Rectal smooth muscle tissue (tissue), 1 donor: ENCODE measurements around the gene PCNT.

ENCODE experiments used
- H3K27ac ChIP-seq: one replicate; pipeline ENCODE4 v1.7.0; 2013; ENCODE audit warnings: low read depth, low read length, inconsistent platforms
- H3K27me3 ChIP-seq: one replicate; pipeline ENCODE4 v1.7.0; 2013; ENCODE audit warnings: low read length; ENCODE audit not compliant: control insufficient read depth, insufficient read depth
- H3K36me3 ChIP-seq: one replicate; pipeline ENCODE4 v1.7.0; 2013; ENCODE audit warnings: low read length; ENCODE audit not compliant: control insufficient read depth, insufficient read depth
- H3K4me1 ChIP-seq: one replicate; pipeline ENCODE4 v1.7.0; 2013; ENCODE audit warnings: low read length; ENCODE audit not compliant: control insufficient read depth, insufficient read depth
- H3K4me3 ChIP-seq: one replicate; pipeline ENCODE4 v1.7.0; 2013; ENCODE audit warnings: low read length
- H3K9ac ChIP-seq: one replicate; pipeline ENCODE4 v1.7.0; 2013; ENCODE audit warnings: low read length

PCNT gene

DNA sequence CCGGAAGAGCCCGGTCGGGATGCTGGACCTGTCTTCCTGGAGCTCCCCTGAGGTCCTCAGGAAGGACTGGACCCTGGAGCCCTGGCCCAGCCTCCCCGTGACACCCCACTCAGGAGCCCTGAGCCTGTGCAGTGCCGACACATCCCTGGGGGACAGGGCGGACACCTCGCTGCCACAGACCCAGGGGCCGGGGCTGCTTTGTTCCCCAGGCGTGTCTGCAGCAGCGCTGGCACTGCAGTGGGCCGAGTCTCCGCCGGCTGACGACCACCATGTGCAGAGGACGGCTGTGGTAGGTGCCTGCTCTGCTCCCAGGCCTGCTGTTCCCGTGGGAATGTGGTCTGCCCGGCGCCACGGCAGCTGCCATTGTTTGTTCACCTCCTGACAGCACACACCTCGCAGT, 92.6 kb downstream of the PCNT start:
- Histone ChIP-seq H3K36me3 (peaks cover 22% of the 10 kb centered on the region), H3K9ac (no peak overlapping the region), H3K4me3 (no peak overlapping the region), H3K27ac (no peak overlapping the region), H3K27me3 (no peaks in the 10 kb centered on the region), H3K4me1 (no peaks in the 10 kb centered on the region)

DNA sequence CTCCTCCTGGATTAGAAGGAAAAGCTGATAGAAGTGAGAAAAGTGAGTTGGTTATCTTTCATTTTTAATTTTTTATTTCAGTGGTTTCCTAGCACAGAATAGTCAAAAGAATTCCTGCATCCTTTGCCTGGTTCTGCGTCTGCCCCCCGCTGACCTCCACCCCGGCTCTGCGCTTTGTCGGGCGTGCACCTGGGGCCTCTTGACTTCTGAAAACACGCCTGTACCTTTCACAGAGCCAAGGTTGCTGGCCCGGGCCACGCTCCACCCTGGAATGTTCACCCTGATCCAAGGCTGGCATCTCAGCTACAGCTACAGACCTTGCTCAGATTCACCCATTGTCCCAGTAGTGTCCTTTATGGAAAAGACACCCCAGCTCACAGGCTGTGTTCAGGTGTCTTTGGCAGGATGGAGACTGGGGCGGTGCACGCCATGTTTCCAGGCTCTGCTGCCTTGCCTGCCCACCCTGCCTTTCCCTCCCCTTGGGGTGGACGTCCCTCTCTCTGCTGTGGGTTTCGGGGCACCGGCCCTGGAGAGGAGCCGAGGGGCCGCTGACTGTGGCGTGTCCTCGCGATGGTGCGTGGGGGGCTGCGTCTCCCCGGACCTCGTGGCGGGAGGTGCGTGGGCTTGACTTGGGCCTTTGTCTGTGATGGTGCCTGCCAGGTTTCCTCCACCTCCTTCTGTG, 94.5 kb downstream of the PCNT start:
- Histone ChIP-seq H3K27ac (no peak overlapping the region), H3K4me3 (no peak overlapping the region), H3K27me3 (no peaks in the 10 kb centered on the region), H3K36me3 (peaks cover 17% of the 10 kb centered on the region), H3K4me1 (no peaks in the 10 kb centered on the region), H3K9ac (no peak overlapping the region)

DNA sequence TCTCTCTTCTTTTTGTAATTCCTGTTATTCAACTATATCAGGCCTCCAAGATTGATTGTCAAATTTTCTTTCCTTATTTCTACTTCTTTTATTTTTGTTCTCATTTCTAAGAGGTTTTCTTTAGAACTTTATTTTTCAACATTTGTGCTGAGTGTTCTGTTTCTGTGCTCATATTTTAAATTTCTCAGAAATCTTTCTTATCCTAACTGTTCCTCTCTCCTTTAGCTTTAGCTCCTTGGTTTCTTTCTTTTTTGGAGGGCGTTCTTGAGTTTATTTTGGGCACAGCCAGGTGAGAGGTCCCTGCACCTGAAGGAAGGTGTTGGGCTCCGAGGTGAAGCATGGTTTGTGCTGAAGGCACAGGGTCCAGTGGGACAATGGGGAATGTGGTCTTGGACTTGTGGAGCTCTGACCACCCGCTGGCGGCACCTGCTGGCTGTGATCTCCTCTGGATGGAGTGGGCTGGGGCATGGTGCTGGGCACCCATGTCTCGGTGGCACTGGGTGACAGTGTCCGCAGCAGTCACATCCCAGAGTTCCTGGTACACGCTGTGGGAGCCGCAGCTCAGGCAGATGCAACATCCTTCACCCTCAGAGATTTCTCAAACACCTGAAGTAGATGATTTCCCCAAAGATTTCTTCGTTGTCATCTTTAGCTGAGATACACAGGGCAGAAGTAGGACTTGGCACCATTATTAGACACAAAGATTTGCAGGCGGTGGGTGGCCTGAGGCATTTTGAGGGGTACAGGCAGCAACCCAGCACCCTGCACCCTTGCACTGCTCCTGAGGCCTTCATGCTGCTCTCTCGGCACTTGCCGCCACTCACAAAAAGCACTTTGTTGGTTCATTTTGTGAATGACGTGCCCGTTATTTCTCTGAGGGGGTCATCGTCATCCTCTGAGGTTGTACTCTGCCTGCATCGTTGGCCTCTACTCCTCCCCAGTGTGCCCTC, 96.6 kb downstream of the PCNT start:
- H3K36me3 ChIP-seq: peaks cover 17% of the 10 kb centered on the region
- H3K9ac ChIP-seq: no peak overlapping the region
- H3K27me3 ChIP-seq: no peaks in the 10 kb centered on the region
- H3K27ac ChIP-seq: no peak overlapping the region
- no peaks in the 10 kb centered on the region for H3K4me1 ChIP-seq
- H3K4me3 ChIP-seq: no peak overlapping the region

DNA sequence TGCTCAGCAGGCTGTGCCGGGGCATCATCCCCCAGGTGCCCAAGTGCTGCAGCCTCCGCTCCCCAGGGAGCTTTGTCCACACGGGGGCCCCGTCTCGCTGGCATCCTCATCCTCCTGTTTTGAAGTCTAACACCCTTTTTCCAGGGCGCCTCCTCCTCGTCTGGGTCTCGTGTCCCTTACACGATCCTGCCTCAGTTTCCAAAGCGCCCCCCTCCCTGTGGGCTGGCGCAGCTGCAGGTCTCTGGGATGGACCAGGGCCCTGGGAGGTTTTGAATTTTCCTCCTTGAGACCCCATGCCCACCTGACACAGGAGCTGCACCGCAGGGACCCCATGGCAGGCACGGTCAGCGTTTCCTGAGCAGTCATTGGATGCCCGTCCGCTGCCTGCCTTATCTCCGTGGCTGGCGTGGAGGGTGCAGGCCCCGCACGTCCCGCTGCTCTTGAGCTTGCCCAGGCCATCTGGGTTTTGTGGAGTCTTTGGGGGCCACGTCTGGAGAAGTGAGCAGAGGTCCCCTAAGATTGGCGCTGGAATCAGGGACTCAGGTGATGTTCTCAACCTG, 97.3 kb downstream of the PCNT start:
- Histone ChIP-seq H3K27me3 (no peaks in the 10 kb centered on the region), H3K27ac (no peak overlapping the region), H3K4me3 (no peak overlapping the region), H3K9ac (no peak overlapping the region), H3K36me3 (peaks cover 13% of the 10 kb centered on the region), H3K4me1 (no peaks in the 10 kb centered on the region)

DNA sequence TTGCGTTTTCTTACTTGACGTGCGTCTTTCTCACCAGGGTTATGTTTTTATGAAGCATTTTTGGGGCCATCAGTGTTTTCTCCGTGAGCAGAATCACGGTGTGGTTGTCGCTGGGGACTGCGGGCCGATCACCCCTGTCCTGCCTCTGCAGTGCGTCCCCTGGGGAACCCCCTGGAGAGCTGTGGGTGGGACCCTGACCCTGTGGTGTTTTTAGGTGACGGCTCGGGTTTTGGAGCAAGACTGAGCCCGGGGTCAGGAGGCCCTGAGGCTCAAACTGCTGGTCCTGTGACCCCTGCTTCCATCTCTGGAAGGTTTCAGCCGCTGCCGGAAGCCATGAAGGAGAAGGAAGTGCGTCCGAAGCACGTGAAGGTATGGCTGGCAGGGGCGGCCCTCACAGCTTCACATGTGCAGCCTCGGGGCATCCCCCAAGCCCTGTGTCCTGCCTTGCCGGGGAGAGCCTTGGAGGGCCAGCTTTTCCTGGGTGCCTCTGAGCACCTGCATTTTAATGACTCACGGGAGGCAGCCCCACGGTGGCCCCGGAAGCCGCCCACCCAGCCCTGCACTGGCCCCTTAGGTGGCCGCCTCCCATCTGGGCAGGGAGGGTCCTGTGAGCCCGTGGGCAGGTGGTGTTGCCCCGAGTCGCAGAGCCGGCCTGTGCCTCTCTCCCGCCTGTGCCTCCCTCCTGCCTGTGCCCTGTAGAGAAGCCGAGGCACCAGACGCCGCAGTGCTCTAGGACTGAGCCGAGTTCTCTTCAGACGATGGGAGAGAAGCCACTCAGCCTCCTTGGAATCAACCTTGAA, 98.0 kb downstream of the PCNT start:
- no peaks in the 10 kb centered on the region for H3K27me3 ChIP-seq
- no peak overlapping the region for H3K9ac ChIP-seq
- H3K4me3 ChIP-seq: no peak overlapping the region
- H3K4me1 ChIP-seq: no peaks in the 10 kb centered on the region
- H3K27ac ChIP-seq: no peak overlapping the region
- peaks cover 8% of the 10 kb centered on the region for H3K36me3 ChIP-seq

DNA sequence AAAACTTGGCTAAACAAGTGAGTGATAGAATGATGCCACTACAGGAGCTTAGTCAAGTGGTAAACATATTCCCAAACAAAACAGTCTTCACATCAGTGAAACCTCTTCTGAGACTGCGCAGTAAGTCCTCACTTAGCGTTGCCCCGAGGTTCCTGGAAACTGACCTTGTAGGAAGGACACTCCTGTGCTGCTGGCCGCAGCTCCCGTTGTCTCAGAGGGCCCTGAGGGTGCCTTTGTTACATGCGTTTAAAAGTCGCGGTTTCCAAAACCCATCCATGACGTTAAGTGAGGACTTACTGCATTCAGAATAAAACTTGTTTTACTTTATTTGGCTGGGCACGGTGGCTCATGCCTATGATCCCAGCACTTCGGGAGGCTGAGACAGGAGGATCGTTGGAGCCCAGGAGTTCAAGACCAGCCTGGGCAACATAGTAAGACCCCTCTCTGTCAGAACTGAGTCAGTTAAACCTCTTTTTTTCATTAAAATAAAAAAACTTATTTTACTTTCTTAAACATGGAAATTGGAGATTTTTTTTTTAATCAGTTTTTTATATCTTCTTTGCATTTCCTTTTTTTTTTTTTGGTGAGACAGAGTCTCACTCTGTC, 98.8 kb downstream of the PCNT start:
- H3K27ac ChIP-seq: no peak overlapping the region
- no peaks in the 10 kb centered on the region for H3K27me3 ChIP-seq
- no peak overlapping the region for H3K9ac ChIP-seq
- peaks cover 8% of the 10 kb centered on the region for H3K36me3 ChIP-seq
- no peak overlapping the region for H3K4me3 ChIP-seq
- H3K4me1 ChIP-seq: no peaks in the 10 kb centered on the region

DNA sequence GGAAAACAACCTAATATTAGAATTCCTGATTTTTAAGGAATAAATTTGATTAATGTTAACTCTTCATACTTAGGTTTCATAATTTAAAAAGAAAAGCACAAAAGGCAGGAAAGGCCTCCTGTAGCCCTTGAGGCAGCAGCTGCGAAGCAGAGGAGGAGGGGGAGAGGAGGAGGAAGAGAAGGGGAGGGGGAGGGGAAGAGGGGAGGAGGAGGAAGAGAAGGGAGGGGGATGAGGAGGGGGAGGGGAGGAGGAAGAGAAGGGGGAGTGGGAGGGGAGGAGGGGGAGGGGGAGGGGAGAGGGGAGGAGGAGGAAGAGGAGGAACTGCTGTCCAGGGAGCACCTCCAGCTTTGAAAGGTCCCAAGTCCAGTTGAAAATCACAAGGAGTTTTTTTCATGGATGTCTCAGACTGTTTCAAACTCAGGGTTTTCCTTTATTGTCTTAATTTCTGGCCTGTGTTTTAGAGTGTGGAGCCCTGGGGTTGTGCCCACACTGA, 99.6 kb downstream of the PCNT start:
- H3K9ac ChIP-seq: no peak overlapping the region
- no peak overlapping the region for H3K27ac ChIP-seq
- no peaks in the 10 kb centered on the region for H3K27me3 ChIP-seq
- H3K36me3 ChIP-seq: peaks cover 8% of the 10 kb centered on the region
- no peaks in the 10 kb centered on the region for H3K4me1 ChIP-seq
- no peak overlapping the region for H3K4me3 ChIP-seq

DNA sequence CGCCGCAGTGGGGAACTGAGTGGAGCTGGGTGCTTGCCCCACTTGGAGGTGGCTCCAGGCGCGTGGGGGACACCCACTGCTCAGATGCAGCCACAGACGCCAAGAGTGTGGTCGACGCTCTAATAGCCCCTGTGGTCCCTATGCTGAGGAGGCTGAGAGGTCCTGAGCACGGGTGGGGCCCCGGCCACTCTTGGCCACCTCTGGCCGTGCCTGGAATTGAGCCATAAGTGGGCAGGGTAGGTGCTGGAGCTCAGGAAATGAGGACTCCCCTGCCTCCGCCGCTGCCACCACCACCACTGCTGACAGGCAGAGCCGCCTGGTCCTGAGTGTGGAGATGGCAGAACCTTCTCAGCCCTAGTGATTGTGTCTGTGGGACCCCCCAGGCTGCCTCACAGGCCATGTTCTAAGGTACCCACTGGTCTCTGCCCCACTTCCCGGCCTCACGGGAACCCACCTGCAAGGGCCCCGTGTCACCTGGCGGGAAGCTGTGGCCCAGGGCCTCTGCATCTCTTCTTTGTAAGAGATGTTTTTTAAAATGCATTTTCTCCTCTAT, 100.2 kb downstream of the PCNT start:
- Histone ChIP-seq H3K4me1 (no peaks in the 10 kb centered on the region), H3K36me3 (peaks cover 5% of the 10 kb centered on the region), H3K27me3 (no peaks in the 10 kb centered on the region), H3K9ac (no peak overlapping the region), H3K4me3 (no peak overlapping the region), H3K27ac (no peak overlapping the region)

DNA sequence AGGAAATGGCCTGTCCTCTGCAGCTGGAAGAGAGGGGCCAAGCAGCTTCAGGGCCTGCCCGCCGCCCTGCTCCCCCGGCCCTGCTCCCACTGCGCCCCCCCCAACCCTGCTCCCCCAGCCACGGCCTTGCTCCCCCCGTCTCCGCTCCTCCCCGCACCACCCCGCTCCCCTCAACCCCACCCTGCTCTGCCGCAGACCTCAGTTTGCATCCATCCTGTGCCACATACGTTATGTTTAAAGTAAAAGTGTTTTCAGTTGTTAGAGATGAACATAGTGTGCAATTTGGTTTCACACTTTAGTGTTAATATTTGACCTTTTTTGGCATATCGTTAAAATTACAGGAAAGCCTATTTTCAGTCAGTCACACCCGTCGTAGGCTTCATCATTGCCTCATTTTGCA, 100.7 kb downstream of the PCNT start:
- Histone ChIP-seq H3K27me3 (no peaks in the 10 kb centered on the region), H3K27ac (no peak overlapping the region), H3K4me3 (no peak overlapping the region), H3K36me3 (peaks cover 5% of the 10 kb centered on the region), H3K9ac (no peak overlapping the region), H3K4me1 (no peaks in the 10 kb centered on the region)

DNA sequence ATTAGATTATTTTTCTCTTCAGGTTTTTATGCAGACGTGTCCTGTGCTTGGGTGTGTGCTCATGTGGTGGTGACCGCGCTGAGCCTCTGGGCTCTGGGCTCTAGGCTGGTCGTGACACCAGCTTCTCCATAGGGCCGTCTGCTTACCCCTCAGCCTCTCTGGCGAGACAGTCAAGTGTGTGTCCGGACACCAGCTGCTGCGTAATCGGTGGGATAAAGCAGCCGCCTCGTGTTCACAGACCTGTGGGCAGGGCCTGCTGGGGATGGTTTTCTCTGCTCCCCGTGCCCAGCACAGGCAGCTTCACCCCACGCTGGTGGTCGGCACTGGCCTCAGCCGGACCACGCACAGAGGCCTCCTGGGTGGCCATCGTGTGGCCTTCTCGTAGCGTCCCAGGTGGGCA, 101.1 kb downstream of the PCNT start:
- H3K4me3 ChIP-seq: no peak overlapping the region
- no peaks in the 10 kb centered on the region for H3K4me1 ChIP-seq
- H3K27me3 ChIP-seq: no peaks in the 10 kb centered on the region
- no peak overlapping the region for H3K27ac ChIP-seq
- peaks cover 5% of the 10 kb centered on the region for H3K36me3 ChIP-seq
- no peak overlapping the region for H3K9ac ChIP-seq

DNA sequence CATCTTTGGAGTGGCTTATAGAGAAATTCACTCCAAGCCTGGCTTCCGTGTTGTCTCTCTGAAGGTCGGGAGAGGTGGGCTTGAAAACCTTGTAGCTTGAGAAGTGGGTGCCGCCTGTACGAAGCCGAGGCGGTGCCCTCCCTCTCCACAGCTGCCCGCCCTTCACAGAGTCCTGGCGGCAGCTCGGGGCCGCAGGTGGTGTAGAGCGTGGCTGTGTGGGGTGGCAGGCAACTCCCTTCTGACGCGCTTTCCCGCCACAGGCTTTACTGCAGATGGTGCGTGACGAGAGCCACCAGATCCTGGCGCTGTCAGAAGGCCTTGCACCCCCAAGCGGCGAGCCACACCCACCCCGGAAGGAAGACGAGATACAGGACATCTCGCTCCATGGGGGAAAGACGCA, 101.6 kb downstream of the PCNT start:
- Histone ChIP-seq H3K4me1 (no peaks in the 10 kb centered on the region), H3K9ac (no peak overlapping the region), H3K27ac (no peak overlapping the region), H3K36me3 (peaks cover 7% of the 10 kb centered on the region), H3K27me3 (no peaks in the 10 kb centered on the region), H3K4me3 (no peak overlapping the region)
